Activated CD4-positive, alpha-beta T cell treated with anti-CD3 and anti-CD28 coated beads for 36 hours (primary cell): Measurements from ENCODE around the gene CFAP65. TPM values are rescaled to one million over a fixed set of nuclear protein-coding genes. Genes with fewer than 3 reads are reported as not detected.

Experiments
- ATAC-seq: fragments of 200-7000 bp; cut with Tn5 transposase; one replicate; pipeline ENCODE4 v1.10.0; 2021; ENCODE audit warnings: mild to moderate bottlenecking, moderate library complexity
- CTCF ChIA-PET: fragments of 350-600 bp; sonication (Branson Sonifier 250); formaldehyde crosslinking; loops from one replicate; lab custom pipeline; 2021; ENCODE audit warnings: antibody characterized with exemption; lab: Charles Lee
- POLR2A ChIA-PET: fragments of 350-600 bp; sonication (Branson Sonifier 250); formaldehyde crosslinking; loops from one replicate; lab custom pipeline; 2021; ENCODE audit warnings: antibody characterized with exemption, inconsistent platforms; lab: Charles Lee
- DNase-seq: peaks from one replicate; pipeline ENCODE4 v3.0.0-alpha.2; 2020
- H3K27ac Mint-ChIP-seq: one replicate; pipeline ENCODE4 v1.8.0; 2021; ENCODE audit warnings: mixed read lengths
- H3K27me3 Mint-ChIP-seq: one replicate; pipeline ENCODE4 v1.8.0; 2021; ENCODE audit warnings: mixed read lengths
- H3K36me3 Mint-ChIP-seq: one replicate; pipeline ENCODE4 v1.8.0; 2021; ENCODE audit warnings: low read depth, mixed read lengths
- H3K4me1 Mint-ChIP-seq: one replicate; pipeline ENCODE4 v1.8.0; 2021; ENCODE audit warnings: mixed read lengths
- H3K4me3 Mint-ChIP-seq: one replicate; pipeline ENCODE4 v1.8.0; 2021; ENCODE audit warnings: mild to moderate bottlenecking, moderate library complexity, mixed read lengths
- H3K9me3 Mint-ChIP-seq: one replicate; pipeline ENCODE4 v1.8.0; 2021; ENCODE audit warnings: low read depth, mixed read lengths
- intact Hi-C, 2 experiments: fragments of 100-400 bp; cut with DNase I in 1 of 2; cut with micrococcal nuclease in 1 of 2; formaldehyde crosslinking; loops; one replicate each; pipeline versions ENCODE4 v1.14.2 to v1.15.1; 2022 to 2024; cut with DNase I, micrococcal nuclease
- total RNA-seq, 2 experiments: library from RNA; stranded (reverse); gene quantifications; one replicate each; pipeline ENCODE4 v1.2.3, GENCODE V29; 2021

CFAP65 gene
- total RNA-seq, 2 experiments from 2014 or later = not detected

GRCh38 chr2:219021591-219021990, 19.7 kb downstream of the CFAP65 start:
- DNase-seq = no peak
- Mint-ChIP-seq H3K36me3 (no peaks in the 10 kb centered on the region), H3K27me3 (peaks cover 3% of the 10 kb centered on the region), H3K4me3 (no peak overlapping the region), H3K9me3 (no peaks in the 10 kb centered on the region), H3K27ac (no peak overlapping the region), H3K4me1 (no peaks in the 10 kb centered on the region)
- ATAC-seq = no peak
- CTCF ChIA-PET = interaction anchor here (0.6 to 0.7 kb wide), 2 partner anchors 25 to 698 kb away, joined by 3 read pairs; no protein-coding TSS in a partner anchor
- POLR2A ChIA-PET = no interaction called here
- intact Hi-C loops = no loop called here

- intact Hi-C loops = no loop called here
- H3K36me3 Mint-ChIP-seq = no peaks in the 10 kb centered on the region
- ChIA-PET CTCF (interaction anchor here (0.6 to 1.5 kb wide), 3 partner anchors 13 to 83 kb away, joined by 3 to 4 read pairs (median 4); no protein-coding TSS in a partner anchor), POLR2A (no interaction called here)
- H3K27me3 Mint-ChIP-seq = peaks cover 3% of the 10 kb centered on the region
- no peak for ATAC-seq
- no peaks in the 10 kb centered on the region for H3K9me3 Mint-ChIP-seq
- H3K4me3 Mint-ChIP-seq = no peak overlapping the region
- no peaks in the 10 kb centered on the region for H3K4me1 Mint-ChIP-seq
- no peak overlapping the region for H3K27ac Mint-ChIP-seq
- no peak for DNase-seq
These were observed 20.5 kb downstream of the CFAP65 start for GRCh38 chr2:219020604-219021365.

GRCh38 chr2:219019436-219019835, 21.9 kb downstream of the CFAP65 start:
- intact Hi-C loops = no loop called here
- Mint-ChIP-seq H3K27me3 (peaks cover 11% of the 10 kb centered on the region), H3K4me1 (no peaks in the 10 kb centered on the region), H3K27ac (no peak overlapping the region), H3K4me3 (no peak overlapping the region), H3K9me3 (no peaks in the 10 kb centered on the region), H3K36me3 (no peaks in the 10 kb centered on the region)
- ATAC-seq = no peak
- CTCF ChIA-PET = interaction anchor here (0.7 to 1.5 kb wide), 3 partner anchors 10 to 85 kb away, joined by 4 to 6 read pairs (median 4); no protein-coding TSS in a partner anchor
- no peak for DNase-seq
- POLR2A ChIA-PET = no interaction called here

- no peaks in the 10 kb centered on the region for H3K36me3 Mint-ChIP-seq
- DNase-seq = no peak
- ChIA-PET POLR2A (no interaction called here), CTCF (interaction anchor here (0.7 kb wide), 2 partner anchors 11 to 12 kb away, joined by 3 to 4 read pairs; no protein-coding TSS in a partner anchor)
- H3K27ac Mint-ChIP-seq = no peak overlapping the region
- ATAC-seq = no peak
- intact Hi-C loops = no loop called here
- H3K27me3 Mint-ChIP-seq = peaks cover 11% of the 10 kb centered on the region
- H3K9me3 Mint-ChIP-seq = no peaks in the 10 kb centered on the region
- H3K4me3 Mint-ChIP-seq = no peak overlapping the region
- H3K4me1 Mint-ChIP-seq = no peaks in the 10 kb centered on the region
These were observed 22.6 kb downstream of the CFAP65 start for GRCh38 chr2:219018726-219019125.

- H3K9me3 Mint-ChIP-seq = no peaks in the 10 kb centered on the region
- H3K4me1 Mint-ChIP-seq = no peaks in the 10 kb centered on the region
- DNase-seq = no peak
- H3K36me3 Mint-ChIP-seq = no peaks in the 10 kb centered on the region
- ChIA-PET CTCF (interaction anchor here (0.7 kb wide), 1 partner anchor 12 kb away, joined by 3 read pairs; no protein-coding TSS in a partner anchor), POLR2A (no interaction called here)
- no peak for ATAC-seq
- no peak overlapping the region for H3K27ac Mint-ChIP-seq
- intact Hi-C loops = no loop called here
- H3K27me3 Mint-ChIP-seq = peaks cover 11% of the 10 kb centered on the region
- H3K4me3 Mint-ChIP-seq = no peak overlapping the region
These were observed 23.0 kb downstream of the CFAP65 start for GRCh38 chr2:219018286-219018685.

GRCh38 chr2:219017201-219017931, 23.9 kb downstream of the CFAP65 start:
- no peaks in the 10 kb centered on the region for H3K36me3 Mint-ChIP-seq
- H3K4me1 Mint-ChIP-seq = no peaks in the 10 kb centered on the region
- no peak overlapping the region for H3K27ac Mint-ChIP-seq
- H3K9me3 Mint-ChIP-seq = no peaks in the 10 kb centered on the region
- H3K27me3 Mint-ChIP-seq = peaks cover 15% of the 10 kb centered on the region
- ChIA-PET POLR2A (interaction anchor here (0.6 kb wide), 1 partner anchor 37 kb away, joined by 5 read pairs; no protein-coding TSS in a partner anchor), CTCF (interaction anchor here (0.5 to 1.6 kb wide), 2 partner anchors 37 to 331 kb away, joined by 3 to 9 read pairs; no protein-coding TSS in a partner anchor)
- intact Hi-C loops = no loop called here
- ATAC-seq = no peak
- DNase-seq = no peak
- no peak overlapping the region for H3K4me3 Mint-ChIP-seq

- no peak for DNase-seq
- Mint-ChIP-seq H3K9me3 (no peaks in the 10 kb centered on the region), H3K36me3 (no peaks in the 10 kb centered on the region), H3K27me3 (peaks cover 15% of the 10 kb centered on the region), H3K4me3 (no peak overlapping the region), H3K27ac (no peak overlapping the region), H3K4me1 (no peaks in the 10 kb centered on the region)
- ATAC-seq = no peak
- ChIA-PET CTCF (interaction anchor here (1.6 kb wide), 1 partner anchor 36 kb away, joined by 9 read pairs; no protein-coding TSS in a partner anchor), POLR2A (no interaction called here)
- intact Hi-C loops = no loop called here
These were observed 24.6 kb downstream of the CFAP65 start for GRCh38 chr2:219016721-219017120.

GRCh38 chr2:219010873-219011272, 30.4 kb downstream of the CFAP65 start:
- Mint-ChIP-seq H3K9me3 (no peaks in the 10 kb centered on the region), H3K27ac (no peak overlapping the region)
- POLR2A ChIA-PET = no interaction called here

GRCh38 chr2:219010162-219010756, 31.1 kb downstream of the CFAP65 start:
- ChIA-PET POLR2A (no interaction called here), CTCF (interaction anchor here (0.6 to 1.4 kb wide), 6 partner anchors 11 to 164 kb away, joined by 3 to 5 read pairs (median 3); no protein-coding TSS in a partner anchor)
- peak; percentile 73 for ATAC-seq
- Mint-ChIP-seq H3K4me3 (no peak overlapping the region), H3K27me3 (peaks cover 35% of the 10 kb centered on the region), H3K9me3 (no peaks in the 10 kb centered on the region), H3K36me3 (no peaks in the 10 kb centered on the region), H3K4me1 (no peaks in the 10 kb centered on the region), H3K27ac (no peak overlapping the region)
- peak; percentile 52 for DNase-seq
- intact Hi-C loops = no loop called here

More at GRCh38 chr2:219010873-219011272, 30.4 kb downstream of the CFAP65 start:
- no peak for DNase-seq
- Mint-ChIP-seq H3K36me3 (no peaks in the 10 kb centered on the region), H3K4me1 (no peaks in the 10 kb centered on the region), H3K27me3 (peaks cover 28% of the 10 kb centered on the region), H3K4me3 (no peak overlapping the region)
- CTCF ChIA-PET = interaction anchor here (0.8 to 1.4 kb wide), 5 partner anchors 12 to 485 kb away, joined by 3 to 5 read pairs (median 3); no protein-coding TSS in a partner anchor
- intact Hi-C loops = no loop called here
- ATAC-seq = no peak

- Mint-ChIP-seq H3K27me3 (peaks cover 35% of the 10 kb centered on the region), H3K9me3 (no peaks in the 10 kb centered on the region), H3K4me1 (no peaks in the 10 kb centered on the region), H3K27ac (no peak overlapping the region), H3K4me3 (no peak overlapping the region), H3K36me3 (no peaks in the 10 kb centered on the region)
- intact Hi-C loops = no loop called here
- ChIA-PET CTCF (interaction anchor here (1.0 kb wide), 1 partner anchor 13 kb away, joined by 5 read pairs; no protein-coding TSS in a partner anchor), POLR2A (no interaction called here)
- ATAC-seq (no peak), DNase-seq (no peak)
These were observed 32.0 kb downstream of the CFAP65 start for GRCh38 chr2:219009294-219009693.

GRCh38 chr2:219003979-219004378, 37.3 kb downstream of the CFAP65 start:
- H3K27me3 Mint-ChIP-seq = peaks cover 63% of the 10 kb centered on the region
- H3K36me3 Mint-ChIP-seq = no peaks in the 10 kb centered on the region
- no peak for DNase-seq
- ChIA-PET CTCF (interaction anchor here (0.5 to 4.1 kb wide), 4 partner anchors 9 to 152 kb away, joined by 3 to 20 read pairs (median 12); no protein-coding TSS in a partner anchor), POLR2A (no interaction called here)
- intact Hi-C loops = loop anchor here in 1 of 2 experiments (2.0 kb wide), 1 partner anchor 151 kb away; no protein-coding TSS in a partner anchor
- no peak overlapping the region for H3K27ac Mint-ChIP-seq
- H3K9me3 Mint-ChIP-seq = no peaks in the 10 kb centered on the region
- no peak for ATAC-seq
- H3K4me3 Mint-ChIP-seq = no peak overlapping the region
- peaks cover 14% of the 10 kb centered on the region for H3K4me1 Mint-ChIP-seq
